ENCODE measurements around the gene RAPGEF6.
"Not testable (repeated sequence)": the region's sequence is repeated elsewhere in the genome, so short reads cannot be mapped to it uniquely, and the experiment has no call there.

Gene RAPGEF6

GRCh38 chr5:131607903-131608540 lies 27.0 kb downstream of the RAPGEF6 start:
- Histone ChIP-seq H3K36me3 (ENCODE audit: control insufficient read depth in 1 of 2, insufficient read depth in 2 of 2, low read length in 2 of 2) (no peaks in the 10 kb centered on the region), H3K27me3 (ENCODE audit: low read depth, low read length) (no peaks in the 10 kb centered on the region), H3K4me3 (ENCODE audit: low read depth in 1 of 2, low read length in 2 of 2) (no peak overlapping the region), H3K4me1 (ENCODE audit: control insufficient read depth in 1 of 2, insufficient read depth in 2 of 2, low read length in 2 of 2) (no peaks in the 10 kb centered on the region), H3K27ac (ENCODE audit: low read length) (no peak overlapping the region), H3K9me3 (ENCODE audit: control insufficient read depth in 1 of 2, low read length in 2 of 2) (no peaks in the 10 kb centered on the region)

DNA sequence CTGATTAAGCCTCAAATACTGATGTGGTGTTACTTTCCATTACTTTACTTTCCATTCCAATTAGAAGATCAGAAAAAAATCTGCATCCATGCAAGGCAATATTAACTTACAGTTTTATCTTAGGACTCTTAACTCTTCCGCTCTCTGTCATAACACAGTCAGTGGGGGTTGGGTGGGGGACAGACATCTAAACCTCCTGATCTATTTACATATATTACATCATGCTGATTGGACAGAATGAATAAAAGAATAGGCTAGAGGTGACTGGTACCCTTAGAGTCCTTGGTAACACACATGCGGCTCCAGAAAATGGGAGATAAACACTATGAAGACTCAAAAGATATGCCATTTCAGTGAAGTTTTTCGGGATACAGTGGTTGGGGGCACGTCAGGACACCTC lies 27.6 kb downstream of the RAPGEF6 start:
- Histone ChIP-seq H3K4me3 (ENCODE audit: low read depth in 1 of 2, low read length in 2 of 2) (no peak overlapping the region), H3K27ac (ENCODE audit: low read length) (no peak overlapping the region)

GRCh38 chr5:131605086-131605485 lies 29.9 kb downstream of the RAPGEF6 start:
- Histone ChIP-seq H3K36me3 (ENCODE audit: control insufficient read depth in 1 of 2, insufficient read depth in 2 of 2, low read length in 2 of 2) (peaks cover 5 to 8% of the 10 kb centered on the region in 2 donors), H3K4me1 (ENCODE audit: control insufficient read depth in 1 of 2, insufficient read depth in 2 of 2, low read length in 2 of 2) (no peaks in the 10 kb centered on the region), H3K27ac (ENCODE audit: low read length) (no peak overlapping the region), H3K4me3 (ENCODE audit: low read depth in 1 of 2, low read length in 2 of 2) (no peak overlapping the region), H3K9me3 (ENCODE audit: control insufficient read depth in 1 of 2, low read length in 2 of 2) (no peaks in the 10 kb centered on the region), H3K27me3 (ENCODE audit: low read depth, low read length) (no peaks in the 10 kb centered on the region)

More for the DNA sequence above, 27.6 kb downstream of the RAPGEF6 start:
- no peaks in the 10 kb centered on the region for H3K9me3 ChIP-seq (ENCODE audit: control insufficient read depth in 1 of 2, low read length in 2 of 2)
- no peaks in the 10 kb centered on the region for H3K4me1 ChIP-seq (ENCODE audit: control insufficient read depth in 1 of 2, insufficient read depth in 2 of 2, low read length in 2 of 2)
- H3K36me3 ChIP-seq (ENCODE audit: control insufficient read depth in 1 of 2, insufficient read depth in 2 of 2, low read length in 2 of 2) = peaks cover 0 to 4% of the 10 kb centered on the region in 2 donors
- H3K27me3 ChIP-seq (ENCODE audit: low read depth, low read length) = no peaks in the 10 kb centered on the region

- H3K4me1 ChIP-seq (ENCODE audit: control insufficient read depth in 1 of 2, insufficient read depth in 2 of 2, low read length in 2 of 2) = peaks cover 0 to 13% of the 10 kb centered on the region in 2 donors
- H3K36me3 ChIP-seq (ENCODE audit: control insufficient read depth in 1 of 2, insufficient read depth in 2 of 2, low read length in 2 of 2) = no peaks in the 10 kb centered on the region
- no peak overlapping the region for H3K4me3 ChIP-seq (ENCODE audit: low read depth in 1 of 2, low read length in 2 of 2)
- no peaks in the 10 kb centered on the region for H3K9me3 ChIP-seq (ENCODE audit: control insufficient read depth in 1 of 2, low read length in 2 of 2)
- no peaks in the 10 kb centered on the region for H3K27me3 ChIP-seq (ENCODE audit: low read depth, low read length)
- H3K27ac ChIP-seq (ENCODE audit: low read length) = no peak overlapping the region
Observed at GRCh38 chr5:131595088-131596033, 39.7 kb downstream of the RAPGEF6 start.

- Histone ChIP-seq H3K4me3 (ENCODE audit: low read depth in 1 of 2, low read length in 2 of 2) (no peak overlapping the region), H3K36me3 (ENCODE audit: control insufficient read depth in 1 of 2, insufficient read depth in 2 of 2, low read length in 2 of 2) (no peaks in the 10 kb centered on the region), H3K4me1 (ENCODE audit: control insufficient read depth in 1 of 2, insufficient read depth in 2 of 2, low read length in 2 of 2) (peaks cover 0 to 13% of the 10 kb centered on the region in 2 donors), H3K27me3 (ENCODE audit: low read depth, low read length) (no peaks in the 10 kb centered on the region), H3K27ac (ENCODE audit: low read length) (no peak overlapping the region), H3K9me3 (ENCODE audit: control insufficient read depth in 1 of 2, low read length in 2 of 2) (no peaks in the 10 kb centered on the region)
Observed at GRCh38 chr5:131593921-131594320, 41.1 kb downstream of the RAPGEF6 start.

DNA sequence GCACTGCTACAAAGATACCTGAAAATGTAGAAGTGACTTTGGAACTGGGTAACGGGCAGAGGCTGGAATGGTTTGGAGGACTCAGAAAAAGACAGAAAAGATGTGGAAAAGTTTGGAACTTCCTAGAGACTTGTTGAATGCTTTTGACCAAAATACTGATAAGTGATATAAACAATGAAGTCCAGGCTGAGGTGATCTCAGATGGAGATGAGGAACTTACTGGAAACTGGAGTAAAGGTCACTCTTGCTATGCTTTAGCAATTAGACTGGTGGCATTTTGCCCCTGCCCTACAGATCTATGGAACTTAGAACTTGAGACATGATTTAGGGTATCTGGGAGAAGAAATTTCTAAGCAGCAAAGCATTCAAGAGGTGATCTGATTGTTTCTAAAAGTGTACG lies 41.6 kb downstream of the RAPGEF6 start:
- H3K36me3 ChIP-seq (ENCODE audit: control insufficient read depth in 1 of 2, insufficient read depth in 2 of 2, low read length in 2 of 2); H3K4me3 ChIP-seq (ENCODE audit: low read depth in 1 of 2, low read length in 2 of 2); H3K27ac ChIP-seq (ENCODE audit: low read length); H3K27me3 ChIP-seq (ENCODE audit: low read depth, low read length); H3K9me3 ChIP-seq (ENCODE audit: control insufficient read depth in 1 of 2, low read length in 2 of 2): not testable (repeated sequence)
- H3K4me1 ChIP-seq (ENCODE audit: control insufficient read depth in 1 of 2, insufficient read depth in 2 of 2, low read length in 2 of 2) = peaks cover 0 to 13% of the 10 kb centered on the region in 2 donors

GRCh38 chr5:131589510-131590348 lies 45.3 kb downstream of the RAPGEF6 start:
- Histone ChIP-seq H3K4me3 (ENCODE audit: low read depth in 1 of 2, low read length in 2 of 2) (no peak overlapping the region), H3K27ac (ENCODE audit: low read length) (no peak overlapping the region), H3K36me3 (ENCODE audit: control insufficient read depth in 1 of 2, insufficient read depth in 2 of 2, low read length in 2 of 2) (no peaks in the 10 kb centered on the region), H3K4me1 (ENCODE audit: control insufficient read depth in 1 of 2, insufficient read depth in 2 of 2, low read length in 2 of 2) (peaks cover 0 to 13% of the 10 kb centered on the region in 2 donors), H3K9me3 (ENCODE audit: control insufficient read depth in 1 of 2, low read length in 2 of 2) (no peaks in the 10 kb centered on the region), H3K27me3 (ENCODE audit: low read depth, low read length) (no peaks in the 10 kb centered on the region)

GRCh38 chr5:131587541-131587940 lies 47.5 kb downstream of the RAPGEF6 start:
- Histone ChIP-seq H3K27ac (ENCODE audit: low read length) (no peak overlapping the region), H3K4me3 (ENCODE audit: low read depth in 1 of 2, low read length in 2 of 2) (no peak overlapping the region), H3K9me3 (ENCODE audit: control insufficient read depth in 1 of 2, low read length in 2 of 2) (no peaks in the 10 kb centered on the region), H3K36me3 (ENCODE audit: control insufficient read depth in 1 of 2, insufficient read depth in 2 of 2, low read length in 2 of 2) (no peaks in the 10 kb centered on the region), H3K27me3 (ENCODE audit: low read depth, low read length) (no peaks in the 10 kb centered on the region), H3K4me1 (ENCODE audit: control insufficient read depth in 1 of 2, insufficient read depth in 2 of 2, low read length in 2 of 2) (no peaks in the 10 kb centered on the region)

DNA sequence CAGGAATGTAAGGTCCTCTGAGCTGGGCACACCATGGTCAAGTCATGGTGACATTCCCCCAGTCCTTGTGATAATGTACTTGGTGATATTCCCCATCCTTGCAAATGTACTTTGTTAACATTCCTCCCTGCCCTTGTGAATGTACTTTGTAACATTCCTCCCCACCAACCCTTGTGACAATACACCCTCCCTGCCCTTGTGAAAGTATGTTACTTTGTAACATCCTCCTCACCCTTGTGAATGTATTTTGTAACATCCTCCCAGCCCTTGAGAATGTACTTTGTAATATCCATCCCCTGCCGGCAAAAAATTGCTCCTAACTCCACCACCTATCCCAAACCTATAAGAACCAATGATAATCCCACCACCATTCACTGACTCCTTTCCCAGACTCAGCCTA lies 53.3 kb downstream of the RAPGEF6 start:
- no peaks in the 10 kb centered on the region for H3K27me3 ChIP-seq (ENCODE audit: low read depth, low read length)

DNA sequence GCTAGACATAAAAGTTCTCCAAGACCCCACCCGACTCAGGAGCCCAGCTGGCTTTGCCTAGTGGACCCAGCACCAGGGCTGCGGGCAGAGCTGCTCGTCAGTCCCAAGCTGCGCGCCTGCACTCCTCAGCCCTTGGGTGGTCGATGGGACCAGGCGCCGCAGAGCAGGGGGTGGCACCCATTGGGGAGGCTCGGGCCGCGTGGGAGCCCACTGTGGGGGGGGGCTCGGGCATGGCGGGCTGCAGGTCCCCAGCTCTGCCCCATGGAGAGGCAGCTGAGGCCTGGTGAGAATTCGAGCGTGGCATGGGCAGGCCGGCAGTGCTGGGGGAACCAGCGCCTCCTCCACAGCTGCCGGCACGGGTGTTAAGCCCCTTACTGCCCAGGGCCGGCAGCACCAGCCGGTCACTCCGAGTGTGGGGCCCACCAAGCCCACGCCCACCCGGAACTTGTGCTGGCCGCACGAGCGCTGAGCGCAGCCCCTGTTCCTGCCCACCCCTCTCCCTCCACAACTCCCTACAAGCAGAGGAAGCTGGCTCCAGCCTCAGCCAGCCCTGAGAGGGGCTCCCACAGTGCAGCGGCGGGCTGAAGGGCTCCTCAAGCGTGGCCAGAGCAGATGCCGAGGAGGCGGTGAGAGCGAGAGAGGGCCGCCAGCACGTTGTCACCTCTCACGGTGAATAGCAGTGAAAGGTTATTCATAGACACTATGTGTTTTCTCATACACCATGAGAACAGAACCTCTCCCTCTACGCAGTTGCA lies 54.9 kb downstream of the RAPGEF6 start:
- no peaks in the 10 kb centered on the region for H3K27me3 ChIP-seq (ENCODE audit: low read depth, low read length)
- H3K9me3 ChIP-seq (ENCODE audit: control insufficient read depth in 1 of 2, low read length in 2 of 2) = no peaks in the 10 kb centered on the region
- no peak overlapping the region for H3K27ac ChIP-seq (ENCODE audit: low read length)
- no peaks in the 10 kb centered on the region for H3K36me3 ChIP-seq (ENCODE audit: control insufficient read depth in 1 of 2, insufficient read depth in 2 of 2, low read length in 2 of 2)
- no peaks in the 10 kb centered on the region for H3K4me1 ChIP-seq (ENCODE audit: control insufficient read depth in 1 of 2, insufficient read depth in 2 of 2, low read length in 2 of 2)
- H3K4me3 ChIP-seq (ENCODE audit: low read depth in 1 of 2, low read length in 2 of 2) = no peak overlapping the region

More for the DNA sequence above, 53.3 kb downstream of the RAPGEF6 start:
- no peaks in the 10 kb centered on the region for H3K36me3 ChIP-seq (ENCODE audit: control insufficient read depth in 1 of 2, insufficient read depth in 2 of 2, low read length in 2 of 2)
- no peak overlapping the region for H3K27ac ChIP-seq (ENCODE audit: low read length)
- H3K4me1 ChIP-seq (ENCODE audit: control insufficient read depth in 1 of 2, insufficient read depth in 2 of 2, low read length in 2 of 2) = no peaks in the 10 kb centered on the region
- H3K4me3 ChIP-seq (ENCODE audit: low read depth in 1 of 2, low read length in 2 of 2) = no peak overlapping the region
- no peaks in the 10 kb centered on the region for H3K9me3 ChIP-seq (ENCODE audit: control insufficient read depth in 1 of 2, low read length in 2 of 2)

All from muscle layer of duodenum (tissue), 2 donors.